KMS-11 (cell line): Measurements from ENCODE around the gene PRR23C.

Experiments used
- H2AFZ ChIP-seq: fragments of 200-600 bp; sonication (generic); 2 replicates; pipeline ENCODE4 v1.6.1; 2016; ENCODE audit warnings: antibody characterized with exemption, mixed run types, low read depth
- H3K27ac ChIP-seq: fragments of 200-600 bp; sonication (generic); 2 replicates; pipeline ENCODE4 v1.6.1; 2016; ENCODE audit warnings: mild to moderate bottlenecking, mixed run types
- H3K27me3 ChIP-seq: fragments of 200-600 bp; sonication (generic); 2 replicates; pipeline ENCODE4 v1.6.1; 2017; ENCODE audit warnings: mild to moderate bottlenecking, low read depth, mixed run types, moderate library complexity; ENCODE audit not compliant: insufficient read depth
- H3K36me3 ChIP-seq: fragments of 200-600 bp; sonication (generic); 2 replicates; pipeline ENCODE4 v1.6.1; 2017; ENCODE audit warnings: mild to moderate bottlenecking, mixed run types; ENCODE audit not compliant: insufficient read depth
- H3K4me1 ChIP-seq: fragments of 200-600 bp; sonication (generic); 2 replicates; pipeline ENCODE4 v1.6.1; 2016; ENCODE audit warnings: mild to moderate bottlenecking, low read depth, mixed run types; ENCODE audit not compliant: poor library complexity, severe bottlenecking
- H3K4me2 ChIP-seq: fragments of 200-600 bp; sonication (generic); 2 replicates; pipeline ENCODE4 v1.7.0; 2016; ENCODE audit warnings: mild to moderate bottlenecking, mixed run types
- H3K4me3 ChIP-seq: fragments of 200-600 bp; sonication (generic); IDR thresholded peaks from 2 replicates; pipeline ENCODE4 v1.6.1; 2017; ENCODE audit warnings: low read depth, low read length, mixed read lengths; ENCODE audit not compliant: insufficient read depth
- H3K79me2 ChIP-seq: fragments of 200-600 bp; sonication (generic); 2 replicates; pipeline ENCODE4 v1.6.1; 2016; ENCODE audit warnings: low read depth, mixed run types; ENCODE audit not compliant: insufficient read depth
- H3K9ac ChIP-seq: fragments of 200-600 bp; sonication (generic); 2 replicates; pipeline ENCODE4 v1.6.1; 2016; ENCODE audit warnings: mild to moderate bottlenecking, mixed run types
- H4K20me1 ChIP-seq: fragments of 200-600 bp; sonication (generic); 2 replicates; pipeline ENCODE4 v1.6.1; 2016; ENCODE audit warnings: mild to moderate bottlenecking, mixed run types; ENCODE audit not compliant: insufficient read depth
- CTCF ChIP-seq: fragments of 200-600 bp; sonication (generic); conservative IDR thresholded peaks from 2 replicates; pipeline ENCODE4 v1.6.1; 2017; ENCODE audit warnings: low read depth, mild to moderate bottlenecking, antibody characterized with exemption, low read length, moderate library complexity, mixed read lengths

Gene PRR23C

GRCh38 chr3:139005356-139005993, 39.2 kb downstream of the PRR23C start:
- H3K4me2 ChIP-seq, result no peak overlapping the region
- H3K27me3 ChIP-seq, result no peaks in the 10 kb centered on the region
- no peak overlapping the region for H2AFZ ChIP-seq
- H3K4me3 ChIP-seq, result no peak overlapping the region
- no peaks in the 10 kb centered on the region for H4K20me1 ChIP-seq
- no peaks in the 10 kb centered on the region for H3K79me2 ChIP-seq
- no peak for TF ChIP-seq CTCF
- H3K9ac ChIP-seq, result no peak overlapping the region
- no peaks in the 10 kb centered on the region for H3K36me3 ChIP-seq
- no peaks in the 10 kb centered on the region for H3K4me1 ChIP-seq
- no peak overlapping the region for H3K27ac ChIP-seq

- no peaks in the 10 kb centered on the region for H3K27me3 ChIP-seq
- H3K79me2 ChIP-seq, result no peaks in the 10 kb centered on the region
- no peaks in the 10 kb centered on the region for H4K20me1 ChIP-seq
- no peak for TF ChIP-seq CTCF
- no peaks in the 10 kb centered on the region for H3K4me1 ChIP-seq
- H3K4me3 ChIP-seq, result no peak overlapping the region
- no peak overlapping the region for H3K9ac ChIP-seq
- no peak overlapping the region for H3K27ac ChIP-seq
- H3K36me3 ChIP-seq, result no peaks in the 10 kb centered on the region
- H2AFZ ChIP-seq, result no peak overlapping the region
- no peak overlapping the region for H3K4me2 ChIP-seq
These were observed 49.0 kb downstream of the PRR23C start for GRCh38 chr3:138995706-138996105.
